Measurements from ENCODE around the gene ANXA6.

The ANXA6 gene

DNA sequence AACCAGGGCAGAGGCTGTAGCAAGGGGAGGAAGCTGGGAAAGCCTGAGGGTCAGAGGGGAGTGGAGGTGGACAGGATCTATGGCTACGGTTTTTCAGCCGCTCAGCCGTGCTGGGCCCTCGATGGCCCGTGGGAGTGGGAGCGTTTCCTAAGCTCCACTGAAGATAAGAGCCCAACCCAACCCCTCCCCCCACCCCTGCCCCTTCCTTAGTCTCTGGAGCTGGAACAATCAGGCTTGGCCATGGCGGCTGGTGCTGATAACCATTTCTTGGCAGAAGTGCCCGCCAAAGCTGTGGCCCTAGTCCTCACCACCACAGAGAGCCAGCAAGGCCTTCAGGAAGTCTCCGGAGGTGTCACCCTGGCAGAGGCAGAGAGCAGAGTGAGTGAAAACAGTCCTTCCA, 56.4 kb downstream of the ANXA6 start:
- Histone ChIP-seq H3K9ac (ENCODE audit: low read length) (no peak overlapping the region), H3K36me3 (ENCODE audit: control insufficient read depth, insufficient read depth, low read length) (peaks cover 11% of the 10 kb centered on the region), H3K27me3 (ENCODE audit: control insufficient read depth, insufficient read depth, low read length) (no peaks in the 10 kb centered on the region), H3K27ac (ENCODE audit: low read depth, low read length) (no peak overlapping the region), H3K4me1 (ENCODE audit: control insufficient read depth, insufficient read depth, low read length) (peaks cover 15% of the 10 kb centered on the region), H3K4me3 (ENCODE audit: low read length) (no peak overlapping the region)

DNA sequence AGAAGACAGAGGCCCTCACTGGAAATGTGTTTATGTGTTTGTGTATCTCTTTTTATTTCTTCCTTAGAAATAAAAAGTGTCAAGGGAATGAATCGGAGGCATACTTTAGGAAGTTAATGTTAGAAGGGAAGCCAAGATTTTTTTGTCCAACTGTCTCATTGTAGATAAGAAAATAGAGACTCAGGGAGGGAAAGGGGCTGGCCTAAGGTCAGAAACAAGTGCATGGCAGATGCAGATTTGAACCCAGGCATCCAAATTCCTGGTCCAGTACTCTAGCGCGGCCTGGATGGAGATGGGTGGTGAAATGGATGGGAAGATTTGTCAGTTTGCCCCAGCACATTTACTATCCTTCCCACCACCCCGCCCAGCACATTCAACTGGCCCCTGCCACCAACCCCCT, 56.9 kb downstream of the ANXA6 start:
- H3K36me3 ChIP-seq (ENCODE audit: control insufficient read depth, insufficient read depth, low read length), result peaks cover 11% of the 10 kb centered on the region

DNA sequence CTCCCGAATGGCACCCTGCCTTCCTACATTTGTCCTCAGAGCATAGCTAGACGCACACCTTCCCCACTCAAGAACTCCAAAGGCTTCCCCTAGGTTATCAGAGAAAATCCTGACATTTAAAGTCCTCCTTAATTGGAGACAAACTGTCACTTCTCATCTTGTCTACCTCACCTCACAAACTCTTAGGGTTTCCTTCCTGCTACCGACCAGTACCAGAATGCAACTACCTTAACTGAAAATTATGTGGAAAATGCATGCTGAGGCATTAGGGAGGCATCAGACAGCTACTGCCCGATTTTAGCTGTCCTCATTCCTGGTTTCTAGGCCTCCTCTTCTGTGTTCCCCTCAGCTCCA, 58.8 kb downstream of the ANXA6 start:
- no peak overlapping the region for H3K27ac ChIP-seq (ENCODE audit: low read depth, low read length)
- H3K4me1 ChIP-seq (ENCODE audit: control insufficient read depth, insufficient read depth, low read length), result peaks cover 9% of the 10 kb centered on the region
- H3K9ac ChIP-seq (ENCODE audit: low read length), result no peak overlapping the region
- peaks cover 11% of the 10 kb centered on the region for H3K36me3 ChIP-seq (ENCODE audit: control insufficient read depth, insufficient read depth, low read length)
- H3K27me3 ChIP-seq (ENCODE audit: control insufficient read depth, insufficient read depth, low read length), result no peaks in the 10 kb centered on the region
- H3K4me3 ChIP-seq (ENCODE audit: low read length), result no peak overlapping the region

More for the DNA sequence above, 56.9 kb downstream of the ANXA6 start:
- Histone ChIP-seq H3K4me1 (ENCODE audit: control insufficient read depth, insufficient read depth, low read length) (peaks cover 13% of the 10 kb centered on the region), H3K27ac (ENCODE audit: low read depth, low read length) (no peak overlapping the region), H3K4me3 (ENCODE audit: low read length) (no peak overlapping the region), H3K9ac (ENCODE audit: low read length) (no peak overlapping the region), H3K27me3 (ENCODE audit: control insufficient read depth, insufficient read depth, low read length) (no peaks in the 10 kb centered on the region)

DNA sequence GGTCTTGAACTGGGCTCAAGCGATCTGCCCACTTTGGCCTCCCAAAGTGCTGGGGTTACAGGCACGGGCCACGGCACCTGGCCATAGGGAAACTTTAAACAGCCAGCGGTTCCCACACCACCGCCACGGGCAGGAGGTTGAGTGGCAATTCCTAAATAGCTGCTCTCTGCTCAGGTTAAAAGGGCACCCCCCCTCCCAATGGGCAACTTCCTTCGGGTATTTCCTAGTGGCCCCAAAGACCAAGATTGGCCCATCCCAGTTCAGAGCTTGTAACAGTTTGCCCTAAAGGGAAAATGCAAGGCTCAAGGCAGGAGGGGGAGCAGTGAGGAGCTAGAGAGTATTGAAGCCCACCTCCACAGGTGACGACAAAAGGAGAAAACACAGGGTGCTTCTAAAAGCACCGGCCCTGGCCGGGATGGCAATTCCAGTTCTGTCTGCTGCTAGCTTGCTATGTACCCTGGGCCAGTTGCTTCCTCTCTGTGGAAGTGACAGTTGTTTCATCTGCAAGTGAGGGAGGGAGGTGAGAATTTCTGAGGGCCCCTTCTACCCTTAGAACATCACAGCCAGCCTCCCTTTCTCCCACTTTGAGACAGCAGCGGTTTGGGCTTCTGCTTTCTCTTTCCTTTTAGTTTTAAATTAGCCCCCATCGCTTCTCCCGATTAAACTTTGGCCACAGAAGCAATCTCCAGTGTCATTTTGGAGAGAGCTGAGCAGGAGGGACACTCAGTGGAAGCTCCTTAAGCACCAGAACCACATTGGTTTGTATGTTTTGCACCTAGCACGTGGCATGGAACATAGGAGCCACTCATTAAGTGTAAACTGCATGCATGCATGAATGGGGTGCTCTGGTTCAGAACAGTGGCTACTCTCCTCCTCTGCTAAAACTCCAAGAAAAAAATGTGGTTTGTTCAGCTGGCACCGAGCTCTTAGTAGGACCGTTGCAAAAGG, 59.5 kb downstream of the ANXA6 start:
- Histone ChIP-seq H3K4me1 (ENCODE audit: control insufficient read depth, insufficient read depth, low read length) (peaks cover 9% of the 10 kb centered on the region), H3K36me3 (ENCODE audit: control insufficient read depth, insufficient read depth, low read length) (peaks cover 11% of the 10 kb centered on the region), H3K27ac (ENCODE audit: low read depth, low read length) (no peak overlapping the region), H3K27me3 (ENCODE audit: control insufficient read depth, insufficient read depth, low read length) (no peaks in the 10 kb centered on the region), H3K4me3 (ENCODE audit: low read length) (no peak overlapping the region), H3K9ac (ENCODE audit: low read length) (no peak overlapping the region)

DNA sequence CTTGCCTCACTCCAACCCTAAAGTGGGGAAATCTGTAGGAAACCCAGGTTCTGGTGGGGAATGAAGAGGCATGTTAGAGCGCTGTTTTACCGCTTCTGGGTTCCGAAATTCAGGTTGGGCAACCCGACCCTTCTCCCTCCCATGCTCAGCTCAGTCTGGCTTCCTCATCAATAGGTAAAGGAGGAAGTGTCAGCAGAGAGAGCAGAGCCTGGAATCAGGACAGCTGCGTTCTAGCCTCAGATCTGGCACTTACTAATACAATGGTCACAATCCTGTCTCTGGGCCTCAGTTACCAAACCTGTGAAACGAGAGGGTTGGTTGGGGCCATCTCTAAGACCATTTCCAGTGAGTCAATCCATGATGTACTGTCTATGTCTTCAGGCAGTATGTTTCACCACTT, 60.5 kb downstream of the ANXA6 start:
- Histone ChIP-seq H3K4me1 (ENCODE audit: control insufficient read depth, insufficient read depth, low read length) (peaks cover 9% of the 10 kb centered on the region), H3K9ac (ENCODE audit: low read length) (no peak overlapping the region), H3K27ac (ENCODE audit: low read depth, low read length) (no peak overlapping the region), H3K4me3 (ENCODE audit: low read length) (no peak overlapping the region), H3K27me3 (ENCODE audit: control insufficient read depth, insufficient read depth, low read length) (no peaks in the 10 kb centered on the region), H3K36me3 (ENCODE audit: control insufficient read depth, insufficient read depth, low read length) (peaks cover 11% of the 10 kb centered on the region)

DNA sequence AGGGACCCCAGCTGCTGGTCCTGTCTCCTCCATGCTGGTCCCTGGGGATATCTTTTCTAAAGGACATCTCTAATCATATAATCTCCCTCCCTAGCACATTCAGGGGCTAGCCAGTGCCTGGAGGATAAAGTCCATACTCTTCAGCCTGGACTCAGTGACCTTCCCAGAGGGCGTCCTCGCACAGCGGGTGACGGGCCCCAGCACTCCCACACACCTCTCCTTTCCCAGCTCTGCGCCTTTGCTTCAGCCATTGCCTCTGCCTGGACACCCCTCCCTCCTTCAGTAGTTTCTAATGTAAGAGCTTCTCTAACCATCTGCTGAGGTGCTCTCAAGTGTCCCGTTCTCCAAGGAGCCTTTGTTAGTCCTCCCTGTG, 61.6 kb downstream of the ANXA6 start:
- Histone ChIP-seq H3K9ac (ENCODE audit: low read length) (no peak overlapping the region), H3K4me1 (ENCODE audit: control insufficient read depth, insufficient read depth, low read length) (peaks cover 9% of the 10 kb centered on the region), H3K36me3 (ENCODE audit: control insufficient read depth, insufficient read depth, low read length) (peaks cover 5% of the 10 kb centered on the region), H3K27ac (ENCODE audit: low read depth, low read length) (no peak overlapping the region), H3K4me3 (ENCODE audit: low read length) (no peak overlapping the region), H3K27me3 (ENCODE audit: control insufficient read depth, insufficient read depth, low read length) (no peaks in the 10 kb centered on the region)

DNA sequence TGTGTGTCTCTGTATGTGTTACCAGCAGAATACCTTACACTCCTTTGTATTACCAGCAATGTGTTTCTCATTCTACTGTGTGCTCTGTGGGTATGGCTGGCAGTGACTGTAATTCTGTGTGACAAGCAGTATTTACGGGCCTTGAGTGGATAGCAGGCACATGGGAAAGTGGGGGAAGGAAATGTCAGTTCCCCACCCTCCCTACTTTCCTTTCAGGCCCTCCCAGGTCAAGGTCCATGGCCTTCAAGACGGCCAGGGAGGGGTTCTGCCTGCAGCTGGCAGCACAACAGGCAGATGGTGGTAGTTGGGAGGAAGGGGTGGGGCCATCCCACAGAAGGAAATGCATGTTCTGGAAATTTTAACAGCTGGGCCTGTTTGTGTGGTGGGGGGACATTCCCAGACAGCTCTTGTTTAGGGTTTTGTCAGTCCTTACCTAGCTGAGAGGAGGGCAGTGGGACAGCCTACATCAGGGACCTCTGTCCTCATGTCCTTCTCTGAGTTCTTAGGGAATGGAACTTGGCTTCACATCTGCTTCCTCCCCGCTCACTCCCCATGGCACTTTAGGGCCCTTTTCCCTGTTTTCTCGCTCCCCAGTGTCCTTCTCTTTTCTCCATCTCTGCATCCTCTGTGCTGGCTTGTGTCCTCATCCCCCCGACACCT, 62.1 kb downstream of the ANXA6 start:
- no peaks in the 10 kb centered on the region for H3K27me3 ChIP-seq (ENCODE audit: control insufficient read depth, insufficient read depth, low read length)
- H3K27ac ChIP-seq (ENCODE audit: low read depth, low read length), result no peak overlapping the region
- no peak overlapping the region for H3K4me3 ChIP-seq (ENCODE audit: low read length)
- H3K9ac ChIP-seq (ENCODE audit: low read length), result no peak overlapping the region
- H3K4me1 ChIP-seq (ENCODE audit: control insufficient read depth, insufficient read depth, low read length), result peaks cover 9% of the 10 kb centered on the region
- H3K36me3 ChIP-seq (ENCODE audit: control insufficient read depth, insufficient read depth, low read length), result peaks cover 2% of the 10 kb centered on the region

DNA sequence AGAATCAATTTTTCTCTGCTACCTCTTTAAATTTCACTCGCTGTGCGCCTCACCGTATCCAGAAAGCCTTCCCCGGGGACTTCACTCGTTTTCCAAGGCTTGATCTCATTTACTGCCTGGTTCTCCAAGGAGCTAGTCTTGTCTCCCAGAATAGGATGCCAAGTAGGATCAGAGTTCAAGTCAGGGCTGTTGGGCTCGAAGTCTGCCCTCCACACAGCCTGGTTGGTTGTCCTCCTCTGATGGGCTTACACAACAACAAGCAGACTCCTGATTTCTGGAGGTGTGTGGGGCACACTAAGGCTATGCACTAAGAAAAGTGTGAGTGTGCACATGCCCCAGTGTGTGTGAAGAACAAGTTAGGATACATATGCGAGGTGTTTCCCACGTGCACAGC, 62.7 kb downstream of the ANXA6 start:
- peaks cover 9% of the 10 kb centered on the region for H3K4me1 ChIP-seq (ENCODE audit: control insufficient read depth, insufficient read depth, low read length)
- no peaks in the 10 kb centered on the region for H3K36me3 ChIP-seq (ENCODE audit: control insufficient read depth, insufficient read depth, low read length)
- H3K27ac ChIP-seq (ENCODE audit: low read depth, low read length), result no peak overlapping the region
- no peak overlapping the region for H3K4me3 ChIP-seq (ENCODE audit: low read length)
- no peaks in the 10 kb centered on the region for H3K27me3 ChIP-seq (ENCODE audit: control insufficient read depth, insufficient read depth, low read length)
- no peak overlapping the region for H3K9ac ChIP-seq (ENCODE audit: low read length)

DNA sequence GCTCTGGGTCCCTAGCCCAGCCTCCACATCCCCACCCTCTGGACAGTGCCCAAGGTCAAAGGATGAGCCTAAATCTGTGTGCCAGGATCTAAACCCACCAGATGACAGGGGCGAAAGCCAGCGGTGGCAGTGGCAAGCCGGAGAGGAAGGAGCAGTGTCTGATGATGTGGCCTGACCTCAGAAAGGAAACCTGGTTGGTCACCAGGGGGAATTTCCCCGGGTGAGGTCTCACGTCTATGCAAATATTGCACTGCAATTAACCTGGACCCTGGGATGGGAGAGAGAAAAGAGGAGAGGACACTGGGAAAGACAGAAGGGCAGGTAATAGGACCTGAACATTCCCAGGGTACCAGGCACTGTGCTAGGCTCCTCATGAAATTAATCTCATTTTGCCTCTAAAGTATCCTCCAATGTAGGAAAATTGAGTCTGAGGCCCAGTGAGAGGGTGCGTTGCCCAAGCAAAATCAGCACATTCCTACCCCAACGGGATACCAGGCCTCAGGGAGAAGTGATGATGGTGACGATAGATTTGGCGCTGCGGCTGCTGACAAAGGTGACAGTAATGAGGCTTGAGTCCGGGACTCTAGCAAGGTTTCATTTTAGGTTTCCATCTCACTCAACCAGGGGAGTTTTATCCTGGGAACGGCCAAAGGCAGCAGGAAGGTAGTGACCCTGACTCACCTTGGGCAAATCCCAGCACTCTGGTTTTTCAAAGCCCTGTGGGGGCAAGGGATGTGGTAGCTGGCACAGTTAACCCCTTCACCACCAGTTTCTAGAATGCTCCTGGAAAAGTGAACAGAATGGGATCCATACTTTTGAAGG, 63.3 kb downstream of the ANXA6 start:
- no peak overlapping the region for H3K4me3 ChIP-seq (ENCODE audit: low read length)
- peak overlapping the region; percentile 2 for H3K9ac ChIP-seq (ENCODE audit: low read length)
- H3K4me1 ChIP-seq (ENCODE audit: control insufficient read depth, insufficient read depth, low read length), result peaks cover 9% of the 10 kb centered on the region
- no peak overlapping the region for H3K27ac ChIP-seq (ENCODE audit: low read depth, low read length)
- no peaks in the 10 kb centered on the region for H3K27me3 ChIP-seq (ENCODE audit: control insufficient read depth, insufficient read depth, low read length)
- no peaks in the 10 kb centered on the region for H3K36me3 ChIP-seq (ENCODE audit: control insufficient read depth, insufficient read depth, low read length)

DNA sequence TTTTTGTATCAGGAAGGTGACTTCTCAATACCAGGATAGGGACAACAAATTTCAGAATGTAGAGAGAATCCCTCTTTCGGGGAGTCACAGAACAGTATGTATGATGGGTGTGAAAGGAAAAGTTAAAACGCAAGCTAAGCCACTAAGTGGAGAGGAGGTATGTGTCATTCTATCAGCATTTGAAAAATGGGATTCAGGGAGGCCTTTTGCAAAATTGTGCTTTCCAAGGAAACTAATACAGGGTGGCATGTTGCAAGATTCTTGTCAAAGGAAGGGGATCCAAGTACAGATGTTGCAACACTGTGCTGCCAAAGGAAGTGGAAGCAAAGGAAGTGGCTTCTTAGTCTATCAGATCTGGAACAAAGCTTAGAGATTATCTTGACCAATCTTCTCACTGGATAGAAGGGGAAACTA, 64.1 kb downstream of the ANXA6 start:
- Histone ChIP-seq H3K4me1 (ENCODE audit: control insufficient read depth, insufficient read depth, low read length) (peaks cover 9% of the 10 kb centered on the region), H3K27ac (ENCODE audit: low read depth, low read length) (no peak overlapping the region), H3K9ac (ENCODE audit: low read length) (no peak overlapping the region), H3K36me3 (ENCODE audit: control insufficient read depth, insufficient read depth, low read length) (no peaks in the 10 kb centered on the region), H3K27me3 (ENCODE audit: control insufficient read depth, insufficient read depth, low read length) (no peaks in the 10 kb centered on the region), H3K4me3 (ENCODE audit: low read length) (no peak overlapping the region)

DNA sequence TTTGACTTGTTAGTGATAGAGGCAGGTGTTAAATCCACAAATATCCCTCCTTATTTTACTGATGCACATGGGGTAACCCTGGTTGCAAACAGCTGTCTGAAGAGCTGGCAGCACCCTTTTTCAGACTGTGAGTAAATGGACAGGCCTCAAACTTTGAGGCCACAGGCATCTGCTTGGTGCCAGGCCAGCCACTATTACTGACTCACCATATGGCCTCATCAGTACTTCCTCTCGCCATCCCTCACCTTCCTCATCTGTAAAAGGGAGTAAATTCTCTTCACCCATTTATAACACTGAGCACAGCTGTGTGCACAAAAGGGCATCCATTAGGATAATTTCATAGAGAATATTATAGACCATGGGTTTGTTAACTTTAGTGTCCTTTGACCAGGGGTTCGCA, 64.8 kb downstream of the ANXA6 start:
- Histone ChIP-seq H3K27ac (ENCODE audit: low read depth, low read length) (no peak overlapping the region), H3K4me1 (ENCODE audit: control insufficient read depth, insufficient read depth, low read length) (peaks cover 9% of the 10 kb centered on the region), H3K4me3 (ENCODE audit: low read length) (no peak overlapping the region), H3K9ac (ENCODE audit: low read length) (no peak overlapping the region), H3K36me3 (ENCODE audit: control insufficient read depth, insufficient read depth, low read length) (no peaks in the 10 kb centered on the region), H3K27me3 (ENCODE audit: control insufficient read depth, insufficient read depth, low read length) (no peaks in the 10 kb centered on the region)

DNA sequence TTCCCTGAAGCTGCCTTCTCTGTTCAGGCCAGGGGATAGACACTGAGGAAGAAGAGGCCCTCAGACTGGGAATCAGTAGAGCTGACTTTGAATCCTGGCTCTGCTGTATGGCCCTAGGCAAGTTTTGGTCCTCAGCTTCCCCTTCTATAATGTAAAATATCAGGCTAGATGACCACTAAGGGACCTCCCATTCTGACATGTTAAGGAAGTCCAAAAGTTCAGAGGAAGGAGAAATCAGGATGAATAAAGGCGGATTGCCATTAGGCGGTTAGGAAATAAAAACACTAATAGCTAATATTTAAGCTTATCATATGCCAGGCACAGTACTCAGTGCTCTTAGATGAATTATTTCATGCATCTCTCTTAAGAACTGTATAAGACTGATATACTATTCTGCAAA, 67.9 kb downstream of the ANXA6 start:
- H3K36me3 ChIP-seq (ENCODE audit: control insufficient read depth, insufficient read depth, low read length), result no peaks in the 10 kb centered on the region
- no peak overlapping the region for H3K4me3 ChIP-seq (ENCODE audit: low read length)
- peaks cover 7% of the 10 kb centered on the region for H3K4me1 ChIP-seq (ENCODE audit: control insufficient read depth, insufficient read depth, low read length)
- H3K27ac ChIP-seq (ENCODE audit: low read depth, low read length), result no peak overlapping the region
- no peak overlapping the region for H3K9ac ChIP-seq (ENCODE audit: low read length)
- H3K27me3 ChIP-seq (ENCODE audit: control insufficient read depth, insufficient read depth, low read length), result no peaks in the 10 kb centered on the region
